ENCODE data around the gene KRTAP10-1. TPM values are rescaled to one million over a fixed set of nuclear protein-coding genes. Genes with fewer than 3 reads are reported as not detected.
"Not testable (repeated sequence)": the region's sequence is repeated elsewhere in the genome, so short reads cannot be mapped to it uniquely, and the experiment has no call there.

Gene KRTAP10-1, protein sequence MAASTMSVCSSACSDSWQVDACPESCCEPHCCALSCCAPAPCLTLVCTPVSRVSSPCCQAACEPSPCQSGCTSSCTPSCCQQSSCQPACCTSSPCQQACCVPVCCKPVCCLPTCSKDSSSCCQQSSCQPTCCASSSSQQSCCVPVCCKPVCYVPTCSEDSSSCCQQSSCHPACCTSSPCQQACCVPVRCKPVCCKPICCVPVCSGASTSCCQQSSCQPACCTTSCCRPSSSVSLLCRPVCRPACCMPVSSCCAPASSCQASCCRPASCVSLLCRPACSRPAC
- not detected in 2 replicates for total RNA-seq

DNA sequence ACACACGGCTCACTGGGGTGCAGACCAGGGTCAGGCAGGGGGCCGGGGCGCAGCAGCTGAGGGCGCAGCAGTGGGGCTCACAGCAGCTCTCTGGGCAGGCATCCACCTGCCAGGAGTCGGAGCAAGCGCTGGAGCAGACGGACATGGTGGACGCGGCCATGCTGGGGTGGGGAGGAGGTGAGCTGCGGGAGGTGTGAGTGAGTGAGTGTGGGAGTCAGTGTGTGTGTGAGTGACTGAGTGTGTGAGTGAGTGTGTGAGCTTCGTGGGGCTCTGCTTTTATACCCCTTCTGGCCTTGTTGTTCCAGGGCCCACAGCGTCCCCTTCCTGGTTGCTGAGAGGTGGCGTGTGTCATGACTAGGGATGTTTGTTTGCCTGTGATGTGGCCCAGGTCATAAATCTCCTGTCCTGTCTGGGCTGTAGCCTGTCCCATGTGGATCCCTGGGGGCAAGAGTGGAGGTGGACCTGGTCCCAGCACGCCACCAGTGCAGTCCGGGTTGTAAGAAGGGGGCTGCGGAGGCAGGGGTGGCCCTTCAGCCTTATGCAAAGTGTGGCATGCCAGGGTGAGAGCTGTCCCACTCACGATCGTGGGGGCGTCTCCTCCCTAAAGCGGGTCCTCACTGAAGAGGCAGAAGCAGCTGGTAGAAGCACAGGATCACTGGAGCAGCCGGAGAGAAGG is at the start of gene KRTAP10-1:
KRTAP10-1 (minus strand) TSS at position 205 of the 676 bp plus-strand sequence; CDS start at position 160, 45 bp downstream.
- no peak for DNase-seq

DNA sequence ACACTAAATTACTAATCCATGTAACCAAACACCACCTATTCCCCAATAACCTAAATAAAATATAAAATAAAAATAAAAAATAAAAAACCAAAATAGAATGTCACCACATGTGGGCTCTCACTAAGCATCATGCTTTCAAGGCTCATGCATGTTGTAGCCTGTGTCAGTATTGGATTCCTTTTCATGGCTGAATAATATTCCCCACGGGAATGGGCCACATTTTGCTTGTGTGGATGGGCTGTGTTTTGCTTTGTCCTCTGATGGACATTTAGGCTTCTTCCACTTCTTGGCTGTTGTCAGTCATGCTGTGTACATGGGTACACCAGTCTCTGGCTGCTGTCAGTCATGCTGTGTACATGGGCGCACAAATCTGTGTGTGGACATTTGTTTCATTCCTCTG is 49.1 kb upstream of the KRTAP10-1 start:
- DNase-seq: no peak

DNA sequence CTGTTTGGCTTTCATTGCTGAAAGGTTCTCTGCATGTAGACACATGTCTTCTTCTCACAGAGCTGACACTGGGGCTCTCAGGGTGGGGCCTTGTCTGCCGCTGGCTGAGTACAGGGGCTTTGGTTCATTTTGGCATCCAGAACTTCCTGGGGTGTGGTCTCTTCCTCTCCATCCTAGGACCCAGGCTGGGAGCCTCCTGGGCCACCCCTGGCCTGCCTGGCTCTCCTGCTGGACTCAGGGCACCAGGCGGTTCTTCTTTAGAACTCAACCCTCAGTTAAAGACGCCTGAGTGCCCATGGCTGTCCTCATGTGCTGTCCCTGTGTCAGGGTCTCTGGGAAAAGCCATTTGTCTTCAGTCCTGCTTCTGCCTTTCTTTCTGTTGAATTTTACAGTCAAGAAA is 45.9 kb upstream of the KRTAP10-1 start:
- no peak for DNase-seq

DNA sequence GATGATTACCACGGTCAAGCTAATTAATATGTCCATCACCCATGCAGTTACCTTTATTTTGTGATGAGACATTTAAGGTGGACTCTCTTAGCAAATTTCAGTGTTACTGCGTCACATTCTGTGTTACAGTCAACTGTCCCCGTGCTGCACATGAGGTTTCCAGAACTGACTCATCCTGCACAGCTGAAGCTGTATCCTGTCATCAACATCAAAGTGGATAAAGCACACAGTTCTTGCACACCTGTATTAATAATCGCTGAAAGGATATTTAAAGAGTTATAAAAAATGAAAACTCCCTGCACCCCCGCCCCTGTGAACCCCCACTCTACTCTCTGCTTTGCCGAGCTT is 43.8 kb upstream of the KRTAP10-1 start:
- no peak for DNase-seq

DNA sequence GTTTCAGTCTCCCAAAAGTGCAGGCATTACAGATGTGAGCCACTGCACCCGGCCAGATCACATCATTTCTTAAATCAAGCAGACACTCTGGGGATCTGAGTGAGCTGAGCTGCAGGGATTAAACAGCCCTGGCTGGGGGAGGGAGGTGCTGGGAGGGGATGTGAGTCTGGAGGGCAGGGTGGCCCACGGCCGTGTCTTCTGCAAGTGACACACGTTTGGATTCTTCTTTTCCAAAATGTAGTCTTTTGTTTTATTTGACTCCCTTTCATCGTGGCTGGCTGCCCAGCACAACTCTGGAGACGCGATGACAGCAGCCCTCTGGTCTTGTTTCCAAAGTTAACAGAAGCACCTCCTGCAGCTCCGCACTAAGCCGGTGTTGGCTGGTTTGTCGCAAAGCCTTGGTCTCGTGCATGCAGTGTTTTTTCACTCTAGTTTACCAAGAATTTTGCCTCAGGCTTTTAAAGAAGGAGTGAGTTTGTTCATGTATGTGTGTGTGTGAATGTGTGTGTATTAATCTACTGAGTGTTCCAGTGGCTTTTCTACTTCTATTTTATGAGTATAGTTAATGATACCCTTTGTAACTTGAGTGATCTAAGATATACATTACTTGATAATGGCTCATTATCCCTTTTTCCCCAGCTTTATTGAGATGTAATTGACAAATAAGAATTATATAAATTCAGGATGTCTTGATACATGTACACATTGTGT is 43.2 kb upstream of the KRTAP10-1 start:
- no peak for DNase-seq

DNA sequence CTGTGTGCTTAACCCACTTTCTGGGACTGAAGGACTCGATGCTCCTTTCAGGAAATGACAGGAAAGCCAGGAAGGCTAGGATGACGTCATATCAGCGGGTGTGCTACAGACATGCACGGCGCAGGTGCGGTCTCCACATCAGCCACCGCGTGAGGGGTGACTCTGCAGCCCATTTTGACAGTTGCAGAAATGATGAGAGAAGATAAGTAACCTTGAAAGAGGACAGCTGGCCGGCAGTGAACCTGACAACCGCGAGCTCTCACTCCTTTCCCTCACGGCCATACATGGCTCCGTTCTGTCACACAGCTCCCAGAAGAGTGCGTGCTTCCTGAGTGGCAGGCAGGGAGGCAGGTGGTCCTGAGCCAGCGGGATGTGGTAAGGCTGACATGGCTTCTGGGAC is 42.1 kb upstream of the KRTAP10-1 start:
- DNase-seq: no peak

DNA sequence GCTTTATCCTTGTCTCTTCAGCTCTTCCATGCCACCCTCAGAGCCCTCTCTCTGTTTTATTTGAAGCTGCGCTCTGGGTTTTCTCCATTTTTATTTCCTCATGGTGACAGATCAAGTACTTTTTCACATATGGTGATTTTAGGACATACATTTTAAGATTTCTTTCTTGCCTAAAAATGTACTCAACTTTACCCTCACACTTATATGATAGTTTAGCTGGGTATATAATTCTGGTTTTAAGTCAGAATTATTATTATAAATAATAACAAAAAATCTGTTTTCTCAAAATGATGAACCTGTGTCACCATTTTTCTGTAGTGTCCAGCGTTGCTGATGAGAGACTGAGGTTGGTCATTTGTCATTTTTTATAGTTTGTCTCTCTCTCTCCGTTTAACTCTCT is 41.2 kb upstream of the KRTAP10-1 start:
- no peak for DNase-seq

DNA sequence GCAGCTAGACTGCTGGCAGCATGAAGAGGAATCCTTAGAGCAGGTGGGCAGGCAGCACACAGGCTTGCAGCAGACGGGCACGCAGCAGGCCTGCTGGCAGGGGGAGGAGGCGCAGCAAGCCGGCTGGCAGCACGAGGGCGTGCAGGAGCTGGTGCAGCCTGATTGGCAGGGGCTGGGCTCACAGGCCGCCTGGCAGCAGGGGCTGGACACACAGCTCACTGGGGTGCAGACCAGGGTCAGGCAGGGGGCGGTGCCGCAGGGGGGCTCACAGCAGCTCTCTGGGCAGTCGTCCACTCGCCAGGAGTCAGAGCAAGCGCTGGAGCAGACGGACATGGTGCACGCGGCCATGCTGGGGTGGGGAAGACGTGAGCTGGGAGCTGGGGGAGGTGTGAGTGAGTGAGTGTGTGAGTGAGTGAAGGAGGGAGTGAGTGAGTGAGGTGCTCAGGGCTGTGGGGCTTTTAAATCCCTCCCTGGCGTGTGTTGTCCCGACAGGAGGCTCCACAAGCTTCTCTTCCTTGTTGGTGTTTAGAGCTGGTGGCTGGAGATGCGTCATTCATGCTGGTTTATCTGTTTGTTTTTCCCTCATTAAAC is 40.3 kb upstream of the KRTAP10-1 start, which contains the start of gene KRTAP10-5:
KRTAP10-5 (minus strand) TSS at position 374 of the 591 bp plus-strand sequence; CDS start at position 348, 26 bp downstream.
- not testable (repeated sequence) for DNase-seq

DNA sequence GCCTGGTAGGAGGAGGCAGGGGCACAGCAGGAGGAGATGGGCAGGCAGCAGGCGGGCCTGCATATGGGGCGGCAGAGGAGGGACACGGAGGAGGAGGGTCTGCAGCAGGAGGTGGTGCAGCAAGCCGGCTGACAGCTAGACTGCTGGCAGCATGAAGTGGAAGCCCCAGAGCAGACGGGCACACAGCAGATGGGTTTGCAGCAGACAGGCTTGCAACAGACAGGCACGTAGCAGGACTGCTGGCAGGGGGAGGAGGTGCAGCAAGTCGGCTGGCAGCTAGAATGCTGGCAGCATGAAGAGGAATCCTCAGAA is 39.8 kb upstream of the KRTAP10-1 start:
- no peak for DNase-seq

DNA sequence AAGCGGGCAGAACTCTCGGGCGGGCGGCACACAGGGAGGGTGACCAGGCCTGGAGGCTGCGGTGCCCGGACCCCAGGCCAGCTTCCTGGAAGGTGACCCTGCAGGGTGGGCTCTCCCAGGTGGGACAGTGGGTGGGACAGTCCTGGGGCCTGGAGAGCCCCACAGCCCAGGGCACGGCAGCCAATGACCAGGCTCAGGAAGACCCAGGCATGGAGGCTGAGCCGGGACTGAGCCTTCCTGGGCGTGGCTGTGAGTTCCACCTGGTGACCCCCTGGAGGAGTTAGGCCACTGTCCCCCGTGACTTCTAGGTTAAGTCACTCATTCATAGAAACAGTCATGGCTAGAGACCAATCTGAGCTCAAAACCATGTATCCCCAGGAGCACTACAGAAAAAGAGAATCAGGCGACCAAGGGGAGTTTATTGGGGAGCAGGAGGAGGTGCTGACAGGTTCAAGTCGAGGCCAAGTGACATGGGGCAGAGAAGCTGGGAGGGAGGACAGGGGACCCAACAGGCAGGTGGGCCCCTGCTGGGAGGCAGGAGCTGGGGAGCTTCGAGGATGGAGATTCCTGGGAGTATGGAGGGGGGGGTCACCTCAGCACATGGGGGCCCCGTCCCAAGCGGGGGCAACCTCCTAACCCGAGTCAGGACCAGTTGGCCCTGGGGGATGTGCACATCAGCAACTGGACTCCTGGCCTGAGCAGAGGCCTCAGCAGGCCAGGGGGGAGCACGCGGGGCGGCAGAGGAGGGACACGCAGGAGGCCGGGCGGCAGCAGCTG is 39.2 kb upstream of the KRTAP10-1 start:
- DNase-seq: no peak

DNA sequence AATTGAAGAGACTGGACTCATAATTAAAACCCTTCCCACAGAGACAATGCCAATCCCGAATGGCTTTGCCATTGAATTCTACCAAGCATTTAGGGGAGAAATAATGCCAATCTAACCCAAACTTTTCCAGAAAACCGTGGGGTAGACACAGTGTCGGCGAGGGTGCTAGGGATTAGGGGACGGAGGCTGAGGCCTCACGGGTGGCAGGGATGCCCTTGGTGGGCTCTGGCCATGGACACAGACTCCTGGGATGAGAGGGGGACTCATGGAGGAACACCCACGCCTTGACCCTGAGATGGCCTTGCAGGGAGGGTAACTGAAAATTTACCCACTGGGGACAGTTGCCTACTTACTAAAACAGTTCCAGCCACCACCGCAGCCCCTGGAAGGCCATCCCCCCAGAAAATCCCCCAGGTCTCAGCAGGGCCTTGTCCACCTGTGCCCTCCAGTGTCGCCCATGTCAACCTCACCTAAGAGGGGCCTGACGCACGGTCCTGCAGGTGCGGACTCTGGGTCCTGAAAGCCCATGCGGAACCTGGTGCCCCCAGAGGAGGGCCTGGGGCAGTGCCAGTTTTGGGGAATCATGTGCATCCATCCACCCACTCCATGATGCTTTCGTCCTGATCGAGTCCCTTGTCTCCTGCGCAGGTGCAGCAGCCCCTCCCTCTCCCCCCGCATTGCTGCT is 38.5 kb upstream of the KRTAP10-1 start:
- no peak for DNase-seq

DNA sequence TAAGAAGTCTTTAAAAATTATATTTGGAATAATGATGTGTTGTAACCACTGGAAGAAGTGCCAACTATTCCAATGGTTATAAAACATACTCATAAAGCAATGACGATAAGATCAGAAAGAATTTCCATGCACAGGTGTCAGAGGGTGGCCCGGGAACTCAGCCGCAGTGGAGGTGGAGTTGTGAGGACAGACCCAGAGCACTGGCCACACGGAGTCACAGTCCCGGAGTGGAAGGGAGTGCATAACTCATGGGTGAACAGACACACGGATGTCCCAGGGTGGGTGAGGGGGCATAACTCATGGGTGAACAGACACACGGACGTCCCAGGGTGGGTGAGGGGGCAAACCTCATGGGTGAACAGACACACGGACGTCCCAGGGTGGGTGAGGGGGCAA is 36.0 kb upstream of the KRTAP10-1 start:
- DNase-seq: no peak

DNA sequence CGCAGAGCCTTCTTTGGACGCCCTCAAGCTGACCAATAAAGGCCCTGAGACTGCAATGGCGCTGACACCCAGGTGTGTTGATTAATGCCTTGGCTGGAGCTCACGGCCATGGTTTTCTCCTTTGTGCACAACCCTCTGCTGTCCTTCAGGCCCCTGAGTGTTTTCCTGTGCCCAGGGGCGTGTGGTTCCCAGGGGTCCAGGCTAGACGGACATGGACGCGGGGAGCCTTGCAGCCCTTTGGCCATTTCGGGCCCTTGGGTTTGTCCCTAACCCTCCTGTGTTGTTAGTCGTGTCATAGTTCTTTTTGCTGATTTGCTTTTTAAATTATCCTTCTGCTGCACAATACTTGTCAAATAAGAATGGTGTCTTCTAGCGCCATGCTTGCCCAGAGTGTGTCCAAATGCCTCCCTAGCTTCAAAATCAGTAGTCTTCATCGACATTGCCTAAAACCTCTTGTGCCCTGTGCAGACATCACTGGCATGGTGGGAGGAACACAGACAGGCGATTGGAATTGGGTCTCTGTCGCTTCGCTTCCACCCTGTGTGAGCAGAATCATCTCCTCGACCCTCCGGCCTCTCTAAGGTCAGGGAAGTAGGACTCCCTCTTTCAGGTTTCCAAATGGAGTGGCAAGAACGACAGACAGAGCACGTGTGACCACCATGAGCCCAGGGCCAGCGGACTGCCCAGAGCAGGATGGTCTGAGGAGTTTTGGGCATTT is 35.5 kb upstream of the KRTAP10-1 start:
- DNase-seq: no peak

DNA sequence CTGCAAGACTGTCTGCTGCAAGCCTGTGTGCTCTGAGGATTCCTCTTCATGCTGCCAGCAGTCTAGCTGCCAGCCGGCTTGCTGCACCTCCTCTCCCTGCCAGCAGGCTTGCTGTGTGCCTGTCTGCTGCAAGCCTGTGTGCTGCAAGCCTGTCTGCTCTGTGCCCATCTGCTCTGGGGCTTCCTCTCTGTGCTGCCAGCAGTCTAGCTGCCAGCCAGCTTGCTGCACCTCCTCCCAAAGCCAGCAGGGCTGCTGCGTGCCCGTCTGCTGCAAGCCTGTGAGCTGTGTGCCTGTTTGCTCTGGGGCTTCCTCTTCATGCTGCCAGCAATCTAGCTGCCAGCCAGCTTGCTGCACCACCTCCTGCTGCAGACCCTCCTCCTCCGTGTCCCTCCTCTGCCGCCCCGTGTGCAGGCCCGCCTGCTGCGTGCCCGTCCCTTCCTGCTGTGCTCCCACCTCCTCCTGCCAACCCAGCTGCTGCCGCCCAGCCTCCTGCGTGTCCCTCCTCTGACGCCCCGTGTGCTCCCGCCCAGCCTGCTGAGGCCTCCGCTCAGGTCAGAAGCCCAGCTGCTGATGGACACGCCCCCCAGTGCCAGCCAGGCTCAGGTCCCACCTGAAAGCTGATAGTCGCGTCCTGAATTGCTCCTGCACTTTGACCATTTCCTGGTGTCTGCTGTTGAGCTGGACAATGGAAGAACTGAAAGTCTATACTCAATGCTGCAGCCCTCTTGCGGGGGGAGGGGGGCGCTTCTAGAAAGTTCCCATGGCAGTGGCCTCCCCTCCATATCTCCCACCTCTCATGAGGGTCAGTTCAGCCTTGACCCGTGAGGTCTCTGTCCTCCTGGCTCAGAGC is 34.7 kb upstream of the KRTAP10-1 start:
- DNase-seq: no peak

DNA sequence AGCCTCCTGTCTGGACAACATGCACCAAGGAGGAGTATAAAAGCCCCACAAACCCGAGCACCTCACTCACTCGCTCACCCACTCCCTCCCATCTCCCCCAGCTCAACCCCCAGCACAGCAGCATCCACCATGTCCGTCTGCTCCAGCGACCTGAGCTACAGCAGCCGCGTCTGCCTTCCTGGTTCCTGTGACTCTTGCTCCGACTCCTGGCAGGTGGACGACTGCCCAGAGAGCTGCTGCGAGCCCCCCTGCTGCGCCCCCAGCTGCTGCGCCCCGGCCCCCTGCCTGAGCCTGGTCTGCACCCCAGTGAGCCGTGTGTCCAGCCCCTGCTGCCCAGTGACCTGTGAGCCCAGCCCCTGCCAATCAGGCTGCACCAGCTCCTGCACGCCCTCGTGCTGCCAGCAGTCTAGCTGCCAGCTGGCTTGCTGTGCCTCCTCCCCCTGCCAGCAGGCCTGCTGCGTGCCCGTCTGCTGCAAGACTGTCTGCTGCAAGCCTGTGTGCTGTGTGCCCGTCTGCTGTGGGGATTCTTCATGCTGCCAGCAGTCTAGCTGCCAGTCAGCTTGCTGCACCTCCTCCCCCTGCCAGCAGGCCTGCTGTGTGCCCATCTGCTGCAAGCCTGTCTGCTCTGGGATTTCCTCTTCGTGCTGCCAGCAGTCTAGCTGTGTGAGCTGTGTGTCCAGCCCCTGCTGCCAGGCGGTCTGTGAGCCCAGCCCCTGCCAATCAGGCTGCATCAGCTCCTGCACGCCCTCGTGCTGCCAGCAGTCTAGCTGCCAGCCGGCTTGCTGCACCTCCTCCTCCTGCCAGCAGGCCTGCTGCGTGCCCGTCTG is 33.8 kb upstream of the KRTAP10-1 start, which contains the start of gene KRTAP10-4:
KRTAP10-4 (plus strand) TSS at position 100 of the 827 bp plus-strand sequence; CDS start at position 130, 30 bp downstream.
- DNase-seq: not testable (repeated sequence)

DNA sequence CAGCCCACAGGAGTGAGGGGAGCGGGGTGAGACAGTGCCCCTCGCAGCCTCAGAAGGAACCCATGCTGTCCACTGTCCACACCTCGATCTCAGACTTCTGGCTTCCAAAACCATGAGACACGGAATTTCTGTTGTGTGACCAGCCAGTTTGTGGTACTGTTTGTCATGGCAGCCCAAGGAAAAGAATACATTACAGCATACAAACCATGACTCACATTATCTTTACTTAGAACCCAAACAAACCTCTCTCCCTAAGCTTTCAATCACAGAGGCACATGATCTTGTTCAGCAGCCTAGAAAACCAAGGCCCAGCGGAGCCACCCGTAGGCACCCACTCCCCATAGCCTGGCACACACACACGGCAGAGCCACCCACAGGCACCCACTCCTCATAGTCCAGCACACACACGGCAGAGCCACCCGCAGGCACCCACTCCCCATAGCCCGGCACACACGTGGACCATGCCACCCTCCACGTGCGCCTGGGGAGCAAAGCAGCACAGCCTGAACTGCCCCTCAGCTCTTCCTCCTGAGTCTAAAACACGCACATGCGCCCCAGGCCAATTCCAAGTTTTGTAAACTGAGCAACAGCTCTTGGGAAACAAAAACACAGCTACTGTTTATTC is 33.1 kb upstream of the KRTAP10-1 start:
- no peak for DNase-seq

DNA sequence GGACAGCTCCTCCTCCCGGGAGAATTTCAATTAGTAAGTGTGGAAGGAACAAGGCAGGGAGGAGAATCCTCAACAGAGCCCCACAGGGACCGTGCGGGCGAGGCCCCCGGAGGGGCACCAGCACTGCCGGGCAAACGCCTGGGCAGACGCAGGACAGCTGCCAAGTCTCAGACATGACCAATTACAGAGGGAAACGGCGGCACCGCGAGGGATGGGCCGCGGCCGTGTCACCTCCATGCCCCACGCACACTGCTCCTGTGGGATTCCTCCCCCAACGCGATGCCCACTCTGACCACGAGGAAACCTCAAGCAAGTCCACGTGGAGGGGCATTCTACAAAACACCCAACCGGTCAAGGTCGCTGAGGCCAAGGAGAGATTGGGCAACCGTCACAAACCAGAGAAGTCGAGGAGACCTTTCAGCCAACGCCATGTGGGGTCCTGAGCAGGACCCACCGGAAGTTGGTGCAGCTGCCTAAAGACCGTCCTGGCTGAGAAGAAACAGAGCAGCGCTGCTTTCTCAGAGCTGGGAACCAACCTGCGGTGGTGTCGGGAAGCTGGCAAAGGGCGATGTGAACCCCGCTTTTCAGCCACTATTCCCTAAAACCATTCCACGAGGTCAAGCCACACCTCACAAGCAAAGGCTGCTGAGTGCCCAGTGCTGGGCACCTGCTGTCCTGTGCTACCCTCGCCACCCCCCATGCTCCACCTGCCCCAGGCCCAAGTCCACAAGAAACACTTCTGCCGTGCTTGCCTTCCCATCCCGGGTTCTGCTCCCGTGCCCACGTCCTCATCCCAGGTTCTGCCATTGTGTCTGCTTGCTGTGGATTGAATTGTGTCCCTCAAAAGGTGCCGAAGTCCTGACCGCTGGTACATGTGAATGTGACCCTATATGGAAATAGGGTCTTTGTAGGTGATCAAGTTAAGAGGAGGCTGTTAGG is 32.1 kb upstream of the KRTAP10-1 start:
- no peak for DNase-seq

DNA sequence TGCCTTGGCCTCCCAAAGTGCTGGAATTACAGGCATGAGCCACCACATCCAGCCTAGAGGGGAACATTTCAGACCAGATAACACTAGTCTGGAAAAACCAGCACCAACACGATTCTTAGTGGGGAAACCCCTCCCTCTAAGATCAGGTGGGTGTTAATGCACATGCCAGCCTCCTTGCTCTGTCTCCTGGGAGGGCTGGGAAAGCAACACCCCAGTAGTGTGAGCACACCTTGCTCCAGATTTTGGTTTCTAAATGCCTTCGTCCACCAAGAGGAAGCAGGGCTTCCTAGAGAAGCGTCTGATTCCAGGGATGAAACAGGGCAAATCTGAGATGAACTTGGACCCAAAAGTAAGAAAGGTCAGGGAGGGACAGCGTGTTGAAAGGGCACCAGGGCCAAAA is 31.3 kb upstream of the KRTAP10-1 start:
- no peak for DNase-seq

All from dermis blood vessel endothelial cell (primary cell).